ENCODE measurements around the gene GIT1. TPM values are rescaled to one million over a fixed set of nuclear protein-coding genes. Genes with fewer than 3 reads are reported as not detected.

Gene GIT1
- total and polyA plus RNA-seq, 2 of the 13 experiments (the other 11 are each of a cell fraction or from before 2014, with no cell fraction given): 14.2 to 30.8 TPM

DNA sequence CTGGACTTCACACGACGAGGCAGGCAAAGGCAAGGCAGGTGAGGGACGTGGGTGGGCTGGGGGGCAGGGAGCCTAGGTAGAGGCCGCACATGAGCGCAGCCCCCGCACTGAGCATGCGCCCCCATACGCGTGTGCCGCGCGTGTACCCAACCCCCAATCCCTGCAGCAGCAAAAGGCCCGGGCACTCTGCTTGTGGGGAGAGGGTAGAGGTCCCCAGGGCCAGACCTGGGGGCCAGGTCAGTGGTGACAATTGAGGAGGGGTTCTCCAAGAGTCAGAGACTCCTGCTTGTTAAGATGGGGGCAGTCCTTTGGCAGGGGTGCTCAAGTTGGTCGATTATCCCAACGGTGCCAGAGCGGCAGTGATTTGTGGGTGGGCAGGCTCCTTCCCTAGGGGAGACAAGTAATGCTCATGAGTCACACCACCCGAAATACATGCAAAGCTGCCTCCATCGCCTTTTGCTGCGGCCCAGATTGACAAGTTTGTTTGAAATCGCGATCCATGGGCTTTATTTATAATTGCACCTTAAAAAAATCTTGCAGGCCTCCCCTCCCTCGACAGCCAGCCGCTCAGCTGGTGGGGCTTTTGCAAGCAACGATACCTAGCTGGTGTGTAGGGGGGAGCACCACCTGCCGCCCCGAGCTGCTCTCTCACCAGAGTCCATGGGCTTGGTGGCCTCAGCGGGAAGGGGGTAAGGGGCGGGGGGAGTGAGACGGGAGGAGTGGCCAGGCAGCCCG, 1.1 kb upstream of the GIT1 start (continued):
- TF ChIP-seq, protein P1, sequence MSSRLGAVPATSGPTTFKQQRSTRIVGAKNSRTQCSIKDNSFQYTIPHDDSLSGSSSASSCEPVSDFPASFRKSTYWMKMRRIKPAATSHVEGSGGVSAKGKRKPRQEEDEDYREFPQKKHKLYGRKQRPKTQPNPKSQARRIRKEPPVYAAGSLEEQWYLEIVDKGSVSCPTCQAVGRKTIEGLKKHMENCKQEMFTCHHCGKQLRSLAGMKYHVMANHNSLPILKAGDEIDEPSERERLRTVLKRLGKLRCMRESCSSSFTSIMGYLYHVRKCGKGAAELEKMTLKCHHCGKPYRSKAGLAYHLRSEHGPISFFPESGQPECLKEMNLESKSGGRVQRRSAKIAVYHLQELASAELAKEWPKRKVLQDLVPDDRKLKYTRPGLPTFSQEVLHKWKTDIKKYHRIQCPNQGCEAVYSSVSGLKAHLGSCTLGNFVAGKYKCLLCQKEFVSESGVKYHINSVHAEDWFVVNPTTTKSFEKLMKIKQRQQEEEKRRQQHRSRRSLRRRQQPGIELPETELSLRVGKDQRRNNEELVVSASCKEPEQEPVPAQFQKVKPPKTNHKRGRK (CRISPR knock-in tag; IDR thresholded peaks at IDR 0.05): no peak
- TF ChIP-seq KDM2A (CRISPR knock-in tag; IDR thresholded peaks at IDR 0.05; ENCODE audit: borderline replicate concordance, low read depth) (0 out of 2 replicates have a peak, but pooled peaks have one; percentile 2), HES4 (CRISPR knock-in tag; IDR thresholded peaks at IDR 0.05; ENCODE audit: borderline replicate concordance) (peak; percentile 71; the same call in 1 of the 2 replicates), ZBTB38 (CRISPR knock-in tag; IDR thresholded peaks at IDR 0.05) (no peak), RBFOX2 (IDR thresholded peaks at IDR 0.05; ENCODE audit: low read depth, low read length) (peak; percentile 25; the same call in 1 of the 2 replicates), ZNF207 (IDR thresholded peaks at IDR 0.05; ENCODE audit: borderline replicate concordance) (no peak), YEATS2 (CRISPR knock-in tag; IDR thresholded peaks at IDR 0.05; ENCODE audit: borderline replicate concordance) (no peak), ZNF615 (CRISPR knock-in tag; IDR thresholded peaks at IDR 0.05; ENCODE audit: borderline replicate concordance) (no peak), TSC22D2 (CRISPR knock-in tag; IDR thresholded peaks at IDR 0.05; ENCODE audit: borderline replicate concordance) (no peak), ZNF292 (CRISPR knock-in tag; IDR thresholded peaks at IDR 0.05; ENCODE audit: borderline replicate concordance, low read depth) (no peak)
- TF ChIP-seq, protein P2, sequence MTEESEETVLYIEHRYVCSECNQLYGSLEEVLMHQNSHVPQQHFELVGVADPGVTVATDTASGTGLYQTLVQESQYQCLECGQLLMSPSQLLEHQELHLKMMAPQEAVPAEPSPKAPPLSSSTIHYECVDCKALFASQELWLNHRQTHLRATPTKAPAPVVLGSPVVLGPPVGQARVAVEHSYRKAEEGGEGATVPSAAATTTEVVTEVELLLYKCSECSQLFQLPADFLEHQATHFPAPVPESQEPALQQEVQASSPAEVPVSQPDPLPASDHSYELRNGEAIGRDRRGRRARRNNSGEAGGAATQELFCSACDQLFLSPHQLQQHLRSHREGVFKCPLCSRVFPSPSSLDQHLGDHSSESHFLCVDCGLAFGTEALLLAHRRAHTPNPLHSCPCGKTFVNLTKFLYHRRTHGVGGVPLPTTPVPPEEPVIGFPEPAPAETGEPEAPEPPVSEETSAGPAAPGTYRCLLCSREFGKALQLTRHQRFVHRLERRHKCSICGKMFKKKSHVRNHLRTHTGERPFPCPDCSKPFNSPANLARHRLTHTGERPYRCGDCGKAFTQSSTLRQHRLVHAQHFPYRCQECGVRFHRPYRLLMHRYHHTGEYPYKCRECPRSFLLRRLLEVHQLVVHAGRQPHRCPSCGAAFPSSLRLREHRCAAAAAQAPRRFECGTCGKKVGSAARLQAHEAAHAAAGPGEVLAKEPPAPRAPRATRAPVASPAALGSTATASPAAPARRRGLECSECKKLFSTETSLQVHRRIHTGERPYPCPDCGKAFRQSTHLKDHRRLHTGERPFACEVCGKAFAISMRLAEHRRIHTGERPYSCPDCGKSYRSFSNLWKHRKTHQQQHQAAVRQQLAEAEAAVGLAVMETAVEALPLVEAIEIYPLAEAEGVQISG (CRISPR knock-in tag; IDR thresholded peaks at IDR 0.05): no peak; the same call in 1 of the 2 replicates
- TF ChIP-seq, protein P3, sequence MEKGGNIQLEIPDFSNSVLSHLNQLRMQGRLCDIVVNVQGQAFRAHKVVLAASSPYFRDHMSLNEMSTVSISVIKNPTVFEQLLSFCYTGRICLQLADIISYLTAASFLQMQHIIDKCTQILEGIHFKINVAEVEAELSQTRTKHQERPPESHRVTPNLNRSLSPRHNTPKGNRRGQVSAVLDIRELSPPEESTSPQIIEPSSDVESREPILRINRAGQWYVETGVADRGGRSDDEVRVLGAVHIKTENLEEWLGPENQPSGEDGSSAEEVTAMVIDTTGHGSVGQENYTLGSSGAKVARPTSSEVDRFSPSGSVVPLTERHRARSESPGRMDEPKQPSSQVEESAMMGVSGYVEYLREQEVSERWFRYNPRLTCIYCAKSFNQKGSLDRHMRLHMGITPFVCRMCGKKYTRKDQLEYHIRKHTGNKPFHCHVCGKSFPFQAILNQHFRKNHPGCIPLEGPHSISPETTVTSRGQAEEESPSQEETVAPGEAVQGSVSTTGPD (CRISPR knock-in tag; IDR thresholded peaks at IDR 0.05): no peak
- TF ChIP-seq, protein P4, sequence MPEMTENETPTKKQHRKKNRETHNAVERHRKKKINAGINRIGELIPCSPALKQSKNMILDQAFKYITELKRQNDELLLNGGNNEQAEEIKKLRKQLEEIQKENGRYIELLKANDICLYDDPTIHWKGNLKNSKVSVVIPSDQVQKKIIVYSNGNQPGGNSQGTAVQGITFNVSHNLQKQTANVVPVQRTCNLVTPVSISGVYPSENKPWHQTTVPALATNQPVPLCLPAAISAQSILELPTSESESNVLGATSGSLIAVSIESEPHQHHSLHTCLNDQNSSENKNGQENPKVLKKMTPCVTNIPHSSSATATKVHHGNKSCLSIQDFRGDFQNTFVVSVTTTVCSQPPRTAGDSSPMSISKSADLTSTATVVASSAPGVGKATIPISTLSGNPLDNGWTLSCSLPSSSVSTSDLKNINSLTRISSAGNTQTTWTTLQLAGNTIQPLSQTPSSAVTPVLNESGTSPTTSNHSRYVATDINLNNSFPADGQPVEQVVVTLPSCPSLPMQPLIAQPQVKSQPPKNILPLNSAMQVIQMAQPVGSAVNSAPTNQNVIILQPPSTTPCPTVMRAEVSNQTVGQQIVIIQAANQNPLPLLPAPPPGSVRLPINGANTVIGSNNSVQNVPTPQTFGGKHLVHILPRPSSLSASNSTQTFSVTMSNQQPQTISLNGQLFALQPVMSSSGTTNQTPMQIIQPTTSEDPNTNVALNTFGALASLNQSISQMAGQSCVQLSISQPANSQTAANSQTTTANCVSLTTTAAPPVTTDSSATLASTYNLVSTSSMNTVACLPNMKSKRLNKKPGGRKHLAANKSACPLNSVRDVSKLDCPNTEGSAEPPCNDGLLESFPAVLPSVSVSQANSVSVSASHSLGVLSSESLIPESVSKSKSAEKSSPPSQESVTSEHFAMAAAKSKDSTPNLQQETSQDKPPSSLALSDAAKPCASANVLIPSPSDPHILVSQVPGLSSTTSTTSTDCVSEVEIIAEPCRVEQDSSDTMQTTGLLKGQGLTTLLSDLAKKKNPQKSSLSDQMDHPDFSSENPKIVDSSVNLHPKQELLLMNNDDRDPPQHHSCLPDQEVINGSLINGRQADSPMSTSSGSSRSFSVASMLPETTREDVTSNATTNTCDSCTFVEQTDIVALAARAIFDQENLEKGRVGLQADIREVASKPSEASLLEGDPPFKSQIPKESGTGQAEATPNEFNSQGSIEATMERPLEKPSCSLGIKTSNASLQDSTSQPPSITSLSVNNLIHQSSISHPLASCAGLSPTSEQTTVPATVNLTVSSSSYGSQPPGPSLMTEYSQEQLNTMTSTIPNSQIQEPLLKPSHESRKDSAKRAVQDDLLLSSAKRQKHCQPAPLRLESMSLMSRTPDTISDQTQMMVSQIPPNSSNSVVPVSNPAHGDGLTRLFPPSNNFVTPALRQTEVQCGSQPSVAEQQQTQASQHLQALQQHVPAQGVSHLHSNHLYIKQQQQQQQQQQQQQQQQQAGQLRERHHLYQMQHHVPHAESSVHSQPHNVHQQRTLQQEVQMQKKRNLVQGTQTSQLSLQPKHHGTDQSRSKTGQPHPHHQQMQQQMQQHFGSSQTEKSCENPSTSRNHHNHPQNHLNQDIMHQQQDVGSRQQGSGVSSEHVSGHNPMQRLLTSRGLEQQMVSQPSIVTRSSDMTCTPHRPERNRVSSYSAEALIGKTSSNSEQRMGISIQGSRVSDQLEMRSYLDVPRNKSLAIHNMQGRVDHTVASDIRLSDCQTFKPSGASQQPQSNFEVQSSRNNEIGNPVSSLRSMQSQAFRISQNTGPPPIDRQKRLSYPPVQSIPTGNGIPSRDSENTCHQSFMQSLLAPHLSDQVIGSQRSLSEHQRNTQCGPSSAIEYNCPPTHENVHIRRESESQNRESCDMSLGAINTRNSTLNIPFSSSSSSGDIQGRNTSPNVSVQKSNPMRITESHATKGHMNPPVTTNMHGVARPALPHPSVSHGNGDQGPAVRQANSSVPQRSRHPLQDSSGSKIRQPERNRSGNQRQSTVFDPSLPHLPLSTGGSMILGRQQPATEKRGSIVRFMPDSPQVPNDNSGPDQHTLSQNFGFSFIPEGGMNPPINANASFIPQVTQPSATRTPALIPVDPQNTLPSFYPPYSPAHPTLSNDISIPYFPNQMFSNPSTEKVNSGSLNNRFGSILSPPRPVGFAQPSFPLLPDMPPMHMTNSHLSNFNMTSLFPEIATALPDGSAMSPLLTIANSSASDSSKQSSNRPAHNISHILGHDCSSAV (CRISPR knock-in tag; IDR thresholded peaks at IDR 0.05; ENCODE audit: borderline replicate concordance): no peak
